ENCODE measurements around the gene SMOC1. TPM values are rescaled to one million over a fixed set of nuclear protein-coding genes. Genes with fewer than 3 reads are reported as not detected.

Gene SMOC1
- total and polyA plus RNA-seq, 2 experiments from 2014 or later = 0.70 to 3.5 TPM

- Histone ChIP-seq H3K27me3 (replicated peaks; ENCODE audit: insufficient read depth) (no peaks in the 10 kb centered on the region), H3K9me3 (ENCODE audit: low read depth) (no peaks in the 10 kb centered on the region), H3K9ac (no peak overlapping the region), H3K27ac (no peak overlapping the region), H3K4me2 (ENCODE audit: unreplicated experiment) (no peak overlapping the region), H3K9me2 (ENCODE audit: insufficient read depth) (no peaks in the 10 kb centered on the region), H2AFZ (no peak overlapping the region), H3F3A (ENCODE audit: insufficient read depth) (no peaks in the 10 kb centered on the region), H3K4me1 (ENCODE audit: insufficient read depth) (no peaks in the 10 kb centered on the region), H4K20me1 (ENCODE audit: insufficient read depth) (no peaks in the 10 kb centered on the region), H3K4me3 (no peak overlapping the region), H3K36me3 (ENCODE audit: low read depth) (no peaks in the 10 kb centered on the region), H3K79me2 (ENCODE audit: insufficient read depth) (no peaks in the 10 kb centered on the region)
- WGBS, 2 experiments (ENCODE audit: low coverage in 1 of 2, low lambda C conversion rate in 2 of 2, missing lambda C conversion rate in 2 of 2) = 5 to 7% methylated on average over 1 of the region's 1 CpG
- TF ChIP-seq EZH2 (IDR thresholded peaks at IDR 0.05; ENCODE audit: insufficient read depth, poor library complexity, severe bottlenecking) (no peak), EZH2phosphoT487 (IDR thresholded peaks at IDR 0.05; ENCODE audit: insufficient read depth, low read depth) (no peak)
- no peak for DNase-seq
- in situ Hi-C loops (cut with MboI) = no loop called here
These were observed 25.0 kb downstream of the SMOC1 start for GRCh38 chr14:69904246-69904645.

DNA sequence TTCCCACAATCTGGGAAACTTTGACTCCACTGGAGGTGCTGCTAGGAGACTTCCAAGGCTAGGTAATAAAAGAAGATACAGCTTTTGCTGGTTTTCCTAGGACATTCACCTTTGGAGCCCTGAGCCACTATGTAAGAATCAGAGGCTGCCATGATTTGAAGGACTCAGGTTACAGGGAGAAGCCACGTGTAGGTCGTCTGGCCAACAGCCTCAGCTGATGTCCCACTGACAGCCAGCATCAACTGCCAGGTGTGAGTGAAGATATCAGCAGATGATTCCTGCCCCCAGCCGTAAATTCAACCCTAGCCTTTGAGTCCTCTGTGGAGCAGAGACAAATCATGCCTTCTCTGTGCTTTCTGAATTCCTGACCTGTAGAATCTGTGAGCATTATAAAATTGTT is 27.0 kb downstream of the SMOC1 start:
- H3F3A ChIP-seq (ENCODE audit: insufficient read depth) = no peaks in the 10 kb centered on the region
- no peaks in the 10 kb centered on the region for H3K36me3 ChIP-seq (ENCODE audit: low read depth)
- no peak overlapping the region for H3K4me2 ChIP-seq (ENCODE audit: unreplicated experiment)
- H3K27ac ChIP-seq = no peak overlapping the region
- WGBS, 2 experiments (ENCODE audit: low coverage in 1 of 2, low lambda C conversion rate in 2 of 2, missing lambda C conversion rate in 2 of 2) = 9 to 10% methylated on average over 3 of the region's 3 CpGs
- no peak overlapping the region for H3K9ac ChIP-seq
- H3K4me3 ChIP-seq = no peak overlapping the region
- DNase-seq = no peak
- no peak overlapping the region for H2AFZ ChIP-seq
- no peaks in the 10 kb centered on the region for H3K27me3 ChIP-seq (replicated peaks; ENCODE audit: insufficient read depth)
- H4K20me1 ChIP-seq (ENCODE audit: insufficient read depth) = no peaks in the 10 kb centered on the region
- in situ Hi-C loops (cut with MboI) = no loop called here
- H3K79me2 ChIP-seq (ENCODE audit: insufficient read depth) = no peaks in the 10 kb centered on the region
- H3K9me2 ChIP-seq (ENCODE audit: insufficient read depth) = no peaks in the 10 kb centered on the region
- TF ChIP-seq EZH2phosphoT487 (IDR thresholded peaks at IDR 0.05; ENCODE audit: insufficient read depth, low read depth) (no peak), EZH2 (IDR thresholded peaks at IDR 0.05; ENCODE audit: insufficient read depth, poor library complexity, severe bottlenecking) (no peak)
- H3K9me3 ChIP-seq (ENCODE audit: low read depth) = no peaks in the 10 kb centered on the region
- H3K4me1 ChIP-seq (ENCODE audit: insufficient read depth) = no peaks in the 10 kb centered on the region

DNA sequence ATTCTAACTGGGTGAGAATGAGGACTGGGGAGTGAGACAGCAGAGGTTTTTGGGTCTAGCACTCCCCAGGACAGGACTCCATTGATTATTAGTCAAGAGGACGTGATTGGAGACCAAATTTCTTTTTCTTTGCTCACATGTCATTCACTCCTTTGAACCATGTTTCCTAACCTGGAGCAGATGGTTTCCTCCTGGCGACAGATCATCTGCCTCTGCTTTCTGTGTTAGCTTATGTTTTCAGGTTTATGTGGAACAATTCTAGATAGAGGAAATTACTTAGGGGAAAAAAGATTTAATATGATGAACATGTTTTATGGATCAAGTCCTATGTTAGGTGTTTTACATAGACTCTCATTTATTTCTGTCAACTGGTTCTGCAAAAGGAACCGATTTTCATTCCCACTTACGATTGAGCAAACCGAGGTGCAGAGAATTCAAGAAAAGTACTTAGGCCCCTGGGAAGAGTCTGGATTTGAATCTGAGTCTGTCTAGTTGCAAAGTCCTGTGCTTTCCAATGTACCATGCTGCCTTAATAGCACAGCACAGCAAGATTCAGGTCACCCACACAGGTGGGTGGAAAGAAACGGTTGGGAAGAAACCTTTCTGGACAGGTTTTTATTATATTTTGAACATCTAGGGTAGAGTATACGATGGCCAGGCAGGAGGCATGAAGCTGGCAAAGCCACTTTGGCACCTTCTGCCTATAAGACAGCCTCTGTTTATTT is 30.8 kb downstream of the SMOC1 start:
- no peaks in the 10 kb centered on the region for H3K9me3 ChIP-seq (ENCODE audit: low read depth)
- H4K20me1 ChIP-seq (ENCODE audit: insufficient read depth) = no peaks in the 10 kb centered on the region
- no peaks in the 10 kb centered on the region for H3K36me3 ChIP-seq (ENCODE audit: low read depth)
- no peak overlapping the region for H3K27ac ChIP-seq
- no peak overlapping the region for H2AFZ ChIP-seq
- in situ Hi-C loops (cut with MboI) = no loop called here
- WGBS, 2 experiments (ENCODE audit: low coverage in 1 of 2, low lambda C conversion rate in 2 of 2, missing lambda C conversion rate in 2 of 2) = 15 to 18% methylated on average over 7 of the region's 7 CpGs
- no peak overlapping the region for H3K4me2 ChIP-seq (ENCODE audit: unreplicated experiment)
- no peak overlapping the region for H3K4me3 ChIP-seq
- H3K27me3 ChIP-seq (replicated peaks; ENCODE audit: insufficient read depth) = no peaks in the 10 kb centered on the region
- H3K9ac ChIP-seq = no peak overlapping the region
- no peaks in the 10 kb centered on the region for H3K4me1 ChIP-seq (ENCODE audit: insufficient read depth)
- no peak for DNase-seq
- no peaks in the 10 kb centered on the region for H3K9me2 ChIP-seq (ENCODE audit: insufficient read depth)
- H3K79me2 ChIP-seq (ENCODE audit: insufficient read depth) = no peaks in the 10 kb centered on the region
- TF ChIP-seq EZH2phosphoT487 (IDR thresholded peaks at IDR 0.05; ENCODE audit: insufficient read depth, low read depth) (no peak), EZH2 (IDR thresholded peaks at IDR 0.05; ENCODE audit: insufficient read depth, poor library complexity, severe bottlenecking) (no peak)
- no peaks in the 10 kb centered on the region for H3F3A ChIP-seq (ENCODE audit: insufficient read depth)

- no peak for DNase-seq
- H3K27me3 ChIP-seq (replicated peaks; ENCODE audit: insufficient read depth) = no peaks in the 10 kb centered on the region
- TF ChIP-seq EZH2phosphoT487 (IDR thresholded peaks at IDR 0.05; ENCODE audit: insufficient read depth, low read depth) = no peak
- no peak for TF ChIP-seq EZH2 (IDR thresholded peaks at IDR 0.05; ENCODE audit: insufficient read depth, poor library complexity, severe bottlenecking)
- no peak overlapping the region for H3K4me3 ChIP-seq
- no peaks in the 10 kb centered on the region for H3F3A ChIP-seq (ENCODE audit: insufficient read depth)
- WGBS, 2 experiments (ENCODE audit: low coverage in 1 of 2, low lambda C conversion rate in 2 of 2, missing lambda C conversion rate in 2 of 2) = 26 to 30% methylated on average over 3 of the region's 3 CpGs
- H3K9me2 ChIP-seq (ENCODE audit: insufficient read depth) = no peaks in the 10 kb centered on the region
- no peaks in the 10 kb centered on the region for H3K36me3 ChIP-seq (ENCODE audit: low read depth)
- H3K4me2 ChIP-seq (ENCODE audit: unreplicated experiment) = no peak overlapping the region
- no peaks in the 10 kb centered on the region for H3K9me3 ChIP-seq (ENCODE audit: low read depth)
- no peaks in the 10 kb centered on the region for H4K20me1 ChIP-seq (ENCODE audit: insufficient read depth)
- H3K27ac ChIP-seq = no peak overlapping the region
- no peak overlapping the region for H3K9ac ChIP-seq
- in situ Hi-C loops (cut with MboI) = no loop called here
- H3K4me1 ChIP-seq (ENCODE audit: insufficient read depth) = no peaks in the 10 kb centered on the region
- no peaks in the 10 kb centered on the region for H3K79me2 ChIP-seq (ENCODE audit: insufficient read depth)
- H2AFZ ChIP-seq = no peak overlapping the region
These were observed 31.7 kb downstream of the SMOC1 start for GRCh38 chr14:69910871-69911270.

Data from GM23248 (cell line).